ENCODE data around the gene FBXO27.

DNA sequence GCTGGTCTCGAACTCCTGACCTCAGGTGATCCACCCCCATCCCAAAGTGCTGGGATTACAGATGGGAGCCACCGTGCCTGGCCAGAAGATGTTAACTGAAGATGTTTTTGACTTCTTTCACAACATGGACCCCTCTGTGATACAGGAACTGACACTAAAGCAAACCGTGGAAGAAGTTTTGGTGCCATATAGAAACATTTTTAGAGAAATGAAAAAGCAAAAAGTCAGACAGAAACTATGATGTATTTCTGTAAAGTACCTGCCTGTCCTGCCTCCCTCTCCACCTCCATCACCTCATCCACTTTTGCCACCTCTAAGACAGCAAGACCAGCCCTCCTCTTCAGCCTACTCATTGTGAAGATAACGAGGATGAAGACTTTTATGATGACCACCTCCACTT is 11.3 kb downstream of the FBXO27 start:
- TF ChIP-seq POLR2A (IDR thresholded peaks at IDR 0.05; ENCODE audit: low read length) (no peak), GATA1 (IDR thresholded peaks at IDR 0.05; ENCODE audit: low read depth, low read length) (no peak)

All from erythroblast (primary cell).